SK-N-SH (cell line): ENCODE results near the gene ZNF213. TPM values are rescaled to one million over a fixed set of nuclear protein-coding genes. Genes with fewer than 3 reads are reported as not detected.
A peak's percentile ranks its signal among the peaks of the same experiment; 100 is the strongest.

Experiments used
- CTCF ChIA-PET: fragments of 300-600, 350-600 bp; formaldehyde crosslinking; extraction: SDS; loops from one replicate; lab custom pipeline; 2021; lab: Yijun Ruan, JAX
- POLR2A ChIA-PET: fragments of 350-600 bp; sonication (Branson Sonifier 250); formaldehyde crosslinking; extraction: SDS; loops from one replicate; lab custom pipeline; 2020; ENCODE audit warnings: antibody characterized with exemption, inconsistent platforms; lab: Yijun Ruan, JAX
- DNase-seq: peaks from one replicate; pipeline ENCODE4 v3.0.0; 2012
- H2AFZ ChIP-seq: fragments of 200-600 bp; sonication (generic); 2 replicates; pipeline ENCODE4 v1.8.1; 2016; ENCODE audit warnings: antibody characterized with exemption, mild to moderate bottlenecking, low read depth
- H3F3A ChIP-seq: fragments of 200-600 bp; sonication (generic); replicated peaks from 2 replicates; pipeline ENCODE3; 2016; ENCODE audit warnings: antibody characterized with exemption, mild to moderate bottlenecking; ENCODE audit not compliant: insufficient read depth
- H3K27ac ChIP-seq, 2 experiments: fragments of 200-500 bp in 1 of 2; fragments of 200-600 bp in 1 of 2; sonication (Bioruptor generic) in 1 of 2; sonication (generic), shearing (Covaris generic) in 1 of 2; 2 replicates each; pipeline versions ENCODE4 v1.5.1 to v1.6.1; 2014 to 2016; ENCODE audit warnings: low read depth in 2 of 2, inconsistent platforms in 1 of 2, low read length in 1 of 2, mild to moderate bottlenecking in 1 of 2, mixed read lengths in 1 of 2
- H3K27me3 ChIP-seq: fragments of 200-600 bp; sonication (generic), shearing (Covaris generic); 2 replicates; pipeline ENCODE4 v1.6.1; 2016; ENCODE audit warnings: mixed run types; ENCODE audit not compliant: insufficient read depth
- H3K36me3 ChIP-seq, 2 experiments: fragments of 200-500 bp in 1 of 2; fragments of 200-600 bp in 1 of 2; sonication (Bioruptor generic) in 1 of 2; sonication (generic) in 1 of 2; replicated peaks in 1 of 2; 2 replicates each; pipeline versions ENCODE3 to v1.5.1; 2014 to 2016; ENCODE audit warnings: low read length in 1 of 2, mild to moderate bottlenecking in 1 of 2; ENCODE audit not compliant: insufficient read depth in 2 of 2, control insufficient read depth in 1 of 2
- H3K4me1 ChIP-seq, 2 experiments: fragments of 200-500 bp in 1 of 2; fragments of 200-600 bp in 1 of 2; sonication (Bioruptor generic) in 1 of 2; sonication (generic), shearing (Covaris generic) in 1 of 2; 2 replicates each; pipeline versions ENCODE4 v1.5.1 to v1.6.1; 2014 to 2016; ENCODE audit warnings: low read depth in 1 of 2, low read length in 1 of 2, mixed run types in 1 of 2; ENCODE audit not compliant: insufficient read depth in 2 of 2, control insufficient read depth in 1 of 2
- H3K4me2 ChIP-seq: fragments of 200-600 bp; sonication (generic), shearing (Covaris generic); 2 replicates; pipeline ENCODE4 v1.6.1; 2017; ENCODE audit warnings: mixed run types
- H3K4me3 ChIP-seq, 2 experiments: fragments of 200-500 bp in 1 of 2; fragments of 200-600 bp in 1 of 2; sonication (Bioruptor generic) in 1 of 2; sonication (generic), shearing (Covaris generic) in 1 of 2; 2 replicates each; pipeline versions ENCODE4 v1.5.1 to v1.8.1; 2014 to 2016; ENCODE audit warnings: low read depth in 2 of 2, inconsistent platforms in 1 of 2, low read length in 1 of 2, mild to moderate bottlenecking in 1 of 2, mixed read lengths in 1 of 2, moderate library complexity in 1 of 2
- H3K79me2 ChIP-seq: fragments of 200-600 bp; sonication (generic); 2 replicates; pipeline ENCODE4 v1.8.1; 2017; ENCODE audit warnings: mild to moderate bottlenecking; ENCODE audit not compliant: insufficient read depth
- H3K9ac ChIP-seq: fragments of 200-600 bp; sonication (generic); 2 replicates; pipeline ENCODE4 v1.6.1; 2017; ENCODE audit warnings: mixed run types
- H3K9me2 ChIP-seq: fragments of 200-600 bp; sonication (generic); 2 replicates; pipeline ENCODE4 v1.6.1; 2017; ENCODE audit warnings: mixed run types
- H3K9me3 ChIP-seq: fragments of 200-600 bp; sonication (generic); 2 replicates; pipeline ENCODE4 v1.6.1; 2017; ENCODE audit warnings: mixed run types, mild to moderate bottlenecking, moderate library complexity
- H4K20me1 ChIP-seq: fragments of 200-600 bp; sonication (generic); 2 replicates; pipeline ENCODE4 v1.6.1; 2017; ENCODE audit warnings: mild to moderate bottlenecking, mixed run types; ENCODE audit not compliant: insufficient read depth
- GABPA ChIP-seq: IDR thresholded peaks from 2 replicates; pipeline ENCODE4 v1.4.0; 2012; ENCODE audit warnings: low read depth, mild to moderate bottlenecking
- GATA2 ChIP-seq: sonication (generic); formaldehyde crosslinking; IDR thresholded peaks from 2 replicates; pipeline ENCODE4 v1.5.0; 2020; ENCODE audit warnings: mild to moderate bottlenecking, missing genetic modification reagents
- MEF2A ChIP-seq: IDR thresholded peaks from 2 replicates; pipeline ENCODE4 v1.4.0; 2012; ENCODE audit warnings: low read depth, borderline replicate concordance
- SMC3 ChIP-seq: IDR thresholded peaks from 2 replicates; pipeline ENCODE4 v1.6.1; 2012; ENCODE audit warnings: low read depth, low read length, improper control_type of control experiment
- WGBS: methylation state at CpG from one replicate; pipeline ENCODE4 v1.1.6; 2017; ENCODE audit warnings: low lambda C conversion rate; 5-methylcytosine and 5-hydroxymethylcytosine counted together
- polyA plus RNA-seq, 3 experiments: library from polyadenylated mRNA; depleted of rRNA; stranded (reverse); fragments of >200 nt; gene quantifications; 2 replicates each; pipeline ENCODE4 v1.2.3, GENCODE V29; 2012
- TF ChIP-seq, protein P1 (sequence below): fragments of 150-350 bp; IDR thresholded peaks from 2 replicates; pipeline ENCODE4 v1.6.1; 2017; ENCODE audit warnings: antibody characterized with exemption, low read length, low read depth, borderline replicate concordance
- TF ChIP-seq, protein P2 (sequence below): IDR thresholded peaks from 2 replicates; pipeline ENCODE4 v1.4.0; 2012; ENCODE audit warnings: low read depth, borderline replicate concordance
- TF ChIP-seq, protein P3 (sequence below): fragments of 200-600 bp; sonication (generic); IDR thresholded peaks from 2 replicates; pipeline ENCODE4 v1.6.1; 2017; ENCODE audit warnings: antibody characterized with exemption, mild to moderate bottlenecking, moderate library complexity
- TF ChIP-seq, protein P4 (sequence below): IDR thresholded peaks from 2 replicates; pipeline ENCODE4 v1.6.1; 2012; ENCODE audit warnings: mild to moderate bottlenecking, low read depth, low read length, moderate library complexity

The ZNF213 gene
- polyA plus RNA-seq, 1 of the 3 experiments (the other 2 are of a cell fraction), result 1.1 TPM

DNA sequence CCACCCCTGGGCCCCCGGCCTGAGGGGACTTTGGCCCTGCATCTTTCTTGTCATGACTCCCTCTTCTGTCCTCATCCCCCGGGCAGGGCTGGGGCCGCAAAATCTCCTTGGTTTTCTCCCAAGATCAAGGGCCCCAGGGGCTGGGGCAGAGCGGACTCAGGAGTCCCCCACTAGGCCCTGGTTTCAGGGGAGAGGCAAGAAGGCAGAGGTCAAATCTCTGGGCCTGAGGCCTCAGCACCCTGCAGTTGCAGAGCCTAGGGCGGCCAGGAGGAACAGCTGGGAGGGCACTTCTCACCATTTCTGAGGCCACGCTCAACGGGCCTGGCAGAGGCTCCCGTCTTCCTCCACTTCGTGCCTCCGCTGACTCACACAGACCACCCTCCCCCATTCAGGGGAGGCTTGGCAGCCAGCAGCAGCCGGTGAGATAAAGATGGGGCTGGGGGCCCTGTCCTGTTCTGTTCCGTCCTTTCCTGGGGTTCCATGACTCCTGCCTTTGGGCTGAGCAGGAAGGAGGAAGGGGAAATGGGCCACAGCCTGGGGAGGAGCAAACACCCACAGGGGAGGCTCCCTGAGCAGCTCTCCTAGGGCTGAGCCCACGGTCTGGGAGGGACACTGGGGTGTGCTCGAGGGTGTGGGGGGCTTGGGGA lies 48.1 kb upstream of the ZNF213 start (continued):
- TF ChIP-seq, protein P1, sequence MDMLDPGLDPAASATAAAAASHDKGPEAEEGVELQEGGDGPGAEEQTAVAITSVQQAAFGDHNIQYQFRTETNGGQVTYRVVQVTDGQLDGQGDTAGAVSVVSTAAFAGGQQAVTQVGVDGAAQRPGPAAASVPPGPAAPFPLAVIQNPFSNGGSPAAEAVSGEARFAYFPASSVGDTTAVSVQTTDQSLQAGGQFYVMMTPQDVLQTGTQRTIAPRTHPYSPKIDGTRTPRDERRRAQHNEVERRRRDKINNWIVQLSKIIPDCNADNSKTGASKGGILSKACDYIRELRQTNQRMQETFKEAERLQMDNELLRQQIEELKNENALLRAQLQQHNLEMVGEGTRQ, result no peak
- no peak for TF ChIP-seq SMC3
- TF ChIP-seq, protein P2, sequence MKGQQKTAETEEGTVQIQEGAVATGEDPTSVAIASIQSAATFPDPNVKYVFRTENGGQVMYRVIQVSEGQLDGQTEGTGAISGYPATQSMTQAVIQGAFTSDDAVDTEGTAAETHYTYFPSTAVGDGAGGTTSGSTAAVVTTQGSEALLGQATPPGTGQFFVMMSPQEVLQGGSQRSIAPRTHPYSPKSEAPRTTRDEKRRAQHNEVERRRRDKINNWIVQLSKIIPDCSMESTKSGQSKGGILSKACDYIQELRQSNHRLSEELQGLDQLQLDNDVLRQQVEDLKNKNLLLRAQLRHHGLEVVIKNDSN, result no peak
- TF ChIP-seq, protein P3, sequence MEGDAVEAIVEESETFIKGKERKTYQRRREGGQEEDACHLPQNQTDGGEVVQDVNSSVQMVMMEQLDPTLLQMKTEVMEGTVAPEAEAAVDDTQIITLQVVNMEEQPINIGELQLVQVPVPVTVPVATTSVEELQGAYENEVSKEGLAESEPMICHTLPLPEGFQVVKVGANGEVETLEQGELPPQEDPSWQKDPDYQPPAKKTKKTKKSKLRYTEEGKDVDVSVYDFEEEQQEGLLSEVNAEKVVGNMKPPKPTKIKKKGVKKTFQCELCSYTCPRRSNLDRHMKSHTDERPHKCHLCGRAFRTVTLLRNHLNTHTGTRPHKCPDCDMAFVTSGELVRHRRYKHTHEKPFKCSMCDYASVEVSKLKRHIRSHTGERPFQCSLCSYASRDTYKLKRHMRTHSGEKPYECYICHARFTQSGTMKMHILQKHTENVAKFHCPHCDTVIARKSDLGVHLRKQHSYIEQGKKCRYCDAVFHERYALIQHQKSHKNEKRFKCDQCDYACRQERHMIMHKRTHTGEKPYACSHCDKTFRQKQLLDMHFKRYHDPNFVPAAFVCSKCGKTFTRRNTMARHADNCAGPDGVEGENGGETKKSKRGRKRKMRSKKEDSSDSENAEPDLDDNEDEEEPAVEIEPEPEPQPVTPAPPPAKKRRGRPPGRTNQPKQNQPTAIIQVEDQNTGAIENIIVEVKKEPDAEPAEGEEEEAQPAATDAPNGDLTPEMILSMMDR, result no peak

DNA sequence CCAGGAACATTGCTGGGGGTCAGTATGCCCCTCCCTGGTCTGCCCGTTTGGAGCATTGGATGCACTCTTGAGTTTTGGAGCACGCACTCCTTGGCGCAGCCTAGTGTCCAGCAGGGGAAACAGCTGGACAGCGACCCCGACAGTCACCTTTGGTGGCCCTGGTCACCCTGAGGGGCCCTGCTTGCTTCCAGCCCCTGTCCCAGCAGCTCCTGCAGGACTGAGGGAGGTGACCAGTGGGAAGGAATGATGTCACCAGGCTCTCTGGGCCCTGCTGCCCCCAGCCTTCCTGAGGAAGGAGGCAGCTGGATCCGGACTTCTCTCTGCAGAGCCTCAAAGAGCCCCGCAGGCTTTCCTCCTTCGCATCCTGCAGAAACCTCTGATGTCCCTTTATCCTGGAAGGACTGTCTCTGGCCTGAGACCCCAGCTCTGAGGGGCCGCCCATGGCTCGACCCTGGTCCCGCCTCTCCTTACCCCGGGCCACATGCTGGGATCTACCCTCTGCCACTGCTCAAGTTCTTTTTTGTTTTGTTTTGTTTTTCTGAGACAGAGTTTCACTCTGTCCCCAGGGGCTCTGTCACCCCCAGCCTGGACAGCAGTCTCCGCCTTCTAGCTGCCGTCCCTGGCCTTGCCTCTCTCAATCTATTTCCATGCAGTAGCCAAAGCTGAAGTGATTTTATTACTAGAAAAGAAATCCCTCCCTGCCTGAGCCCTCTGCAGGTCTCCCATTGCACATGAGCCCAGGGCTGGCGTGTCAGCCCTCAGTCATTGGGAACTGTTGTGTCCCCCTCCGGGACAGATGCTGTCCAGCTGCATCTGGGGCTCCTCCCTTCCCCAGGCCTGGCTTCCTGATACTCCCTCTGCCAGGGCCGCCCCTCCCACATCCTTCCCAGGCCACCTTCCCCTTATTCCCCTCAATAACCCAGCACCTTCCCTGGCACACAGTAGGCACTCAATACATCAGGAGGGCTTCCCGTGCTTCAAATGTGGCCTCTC lies 47.3 kb upstream of the ZNF213 start:
- H3K36me3 ChIP-seq, result no peaks in the 10 kb centered on the region
- no peak for TF ChIP-seq GATA2 (CRISPR knock-in tag)
- TF ChIP-seq MEF2A, result no peak
- peak; percentile 29; the same call in 1 of the 2 replicates for TF ChIP-seq SMC3
- TF ChIP-seq GABPA, result no peak
- TF ChIP-seq, protein P4, sequence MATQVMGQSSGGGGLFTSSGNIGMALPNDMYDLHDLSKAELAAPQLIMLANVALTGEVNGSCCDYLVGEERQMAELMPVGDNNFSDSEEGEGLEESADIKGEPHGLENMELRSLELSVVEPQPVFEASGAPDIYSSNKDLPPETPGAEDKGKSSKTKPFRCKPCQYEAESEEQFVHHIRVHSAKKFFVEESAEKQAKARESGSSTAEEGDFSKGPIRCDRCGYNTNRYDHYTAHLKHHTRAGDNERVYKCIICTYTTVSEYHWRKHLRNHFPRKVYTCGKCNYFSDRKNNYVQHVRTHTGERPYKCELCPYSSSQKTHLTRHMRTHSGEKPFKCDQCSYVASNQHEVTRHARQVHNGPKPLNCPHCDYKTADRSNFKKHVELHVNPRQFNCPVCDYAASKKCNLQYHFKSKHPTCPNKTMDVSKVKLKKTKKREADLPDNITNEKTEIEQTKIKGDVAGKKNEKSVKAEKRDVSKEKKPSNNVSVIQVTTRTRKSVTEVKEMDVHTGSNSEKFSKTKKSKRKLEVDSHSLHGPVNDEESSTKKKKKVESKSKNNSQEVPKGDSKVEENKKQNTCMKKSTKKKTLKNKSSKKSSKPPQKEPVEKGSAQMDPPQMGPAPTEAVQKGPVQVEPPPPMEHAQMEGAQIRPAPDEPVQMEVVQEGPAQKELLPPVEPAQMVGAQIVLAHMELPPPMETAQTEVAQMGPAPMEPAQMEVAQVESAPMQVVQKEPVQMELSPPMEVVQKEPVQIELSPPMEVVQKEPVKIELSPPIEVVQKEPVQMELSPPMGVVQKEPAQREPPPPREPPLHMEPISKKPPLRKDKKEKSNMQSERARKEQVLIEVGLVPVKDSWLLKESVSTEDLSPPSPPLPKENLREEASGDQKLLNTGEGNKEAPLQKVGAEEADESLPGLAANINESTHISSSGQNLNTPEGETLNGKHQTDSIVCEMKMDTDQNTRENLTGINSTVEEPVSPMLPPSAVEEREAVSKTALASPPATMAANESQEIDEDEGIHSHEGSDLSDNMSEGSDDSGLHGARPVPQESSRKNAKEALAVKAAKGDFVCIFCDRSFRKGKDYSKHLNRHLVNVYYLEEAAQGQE, result peak; percentile 75; the same call in 1 of the 2 replicates
- TF ChIP-seq, all 33 proteins: peak for 2
- Histone ChIP-seq H3K4me2 (no peak overlapping the region), H3K79me2 (no peaks in the 10 kb centered on the region), H3F3A (no peaks in the 10 kb centered on the region), H3K27ac (no peak overlapping the region), H3K9me2 (no peaks in the 10 kb centered on the region), H4K20me1 (no peaks in the 10 kb centered on the region), H3K27me3 (peaks cover 58% of the 10 kb centered on the region), H3K9ac (no peak overlapping the region), H3K4me1 (no peaks in the 10 kb centered on the region; a peak in 1 of 4 replicates), H3K9me3 (no peaks in the 10 kb centered on the region), H2AFZ (no peak overlapping the region), H3K4me3 (no peak overlapping the region)
- WGBS, result 58% methylated on average over 13 of the region's 18 CpGs
- POLR2A ChIA-PET, result no interaction called here
- CTCF ChIA-PET, result interaction anchor here (0.6 to 3.9 kb wide), 13 partner anchors 9 to 384 kb away, joined by 3 to 25 read pairs (median 3); no protein-coding TSS in a partner anchor
- no peak for DNase-seq
